TTC549 (cell line): ENCODE data around the gene SLMAP.

ENCODE experiments used
- FAIRE-seq: peaks from 2 replicates; lab custom pipeline; 2012; peaks lifted over from hg19 to GRCh38; lab: Jason Lieb, UNC

The SLMAP gene

DNA sequence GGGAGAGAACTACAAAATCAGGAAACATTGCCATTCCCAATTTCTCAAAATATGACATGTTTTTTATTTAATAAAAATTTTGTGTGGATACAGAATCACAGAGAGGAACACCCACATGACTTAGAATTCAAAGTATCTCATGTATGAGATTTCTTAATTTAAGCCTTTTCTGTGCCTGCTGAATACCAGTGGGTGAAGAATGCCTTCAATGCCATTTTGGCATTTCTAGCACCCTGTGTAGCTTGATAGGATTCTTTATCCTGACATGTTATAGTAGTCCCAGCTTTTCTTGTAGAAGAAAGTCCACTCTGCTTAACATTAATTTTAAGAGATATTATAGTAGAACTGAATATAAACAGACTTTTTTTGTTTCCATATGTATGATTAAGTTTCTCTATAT is 3.1 kb upstream of the SLMAP start:
- no peak for FAIRE-seq

DNA sequence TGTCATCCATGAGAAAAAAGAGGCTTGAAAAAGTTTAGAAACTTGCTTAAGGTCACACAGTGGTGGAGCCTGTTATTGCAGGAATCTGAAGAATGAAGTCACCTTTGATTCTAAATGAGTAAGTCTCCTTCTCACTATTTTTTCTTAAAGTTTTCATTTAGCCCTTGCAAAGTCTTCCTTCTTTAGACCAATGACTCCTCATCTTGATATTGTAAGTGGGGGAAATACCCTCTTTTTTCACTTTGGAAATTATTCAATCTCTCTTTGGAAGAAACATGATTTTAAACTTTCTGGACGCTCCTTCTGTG is 787 bp upstream of the SLMAP start:
- no peak for FAIRE-seq

DNA sequence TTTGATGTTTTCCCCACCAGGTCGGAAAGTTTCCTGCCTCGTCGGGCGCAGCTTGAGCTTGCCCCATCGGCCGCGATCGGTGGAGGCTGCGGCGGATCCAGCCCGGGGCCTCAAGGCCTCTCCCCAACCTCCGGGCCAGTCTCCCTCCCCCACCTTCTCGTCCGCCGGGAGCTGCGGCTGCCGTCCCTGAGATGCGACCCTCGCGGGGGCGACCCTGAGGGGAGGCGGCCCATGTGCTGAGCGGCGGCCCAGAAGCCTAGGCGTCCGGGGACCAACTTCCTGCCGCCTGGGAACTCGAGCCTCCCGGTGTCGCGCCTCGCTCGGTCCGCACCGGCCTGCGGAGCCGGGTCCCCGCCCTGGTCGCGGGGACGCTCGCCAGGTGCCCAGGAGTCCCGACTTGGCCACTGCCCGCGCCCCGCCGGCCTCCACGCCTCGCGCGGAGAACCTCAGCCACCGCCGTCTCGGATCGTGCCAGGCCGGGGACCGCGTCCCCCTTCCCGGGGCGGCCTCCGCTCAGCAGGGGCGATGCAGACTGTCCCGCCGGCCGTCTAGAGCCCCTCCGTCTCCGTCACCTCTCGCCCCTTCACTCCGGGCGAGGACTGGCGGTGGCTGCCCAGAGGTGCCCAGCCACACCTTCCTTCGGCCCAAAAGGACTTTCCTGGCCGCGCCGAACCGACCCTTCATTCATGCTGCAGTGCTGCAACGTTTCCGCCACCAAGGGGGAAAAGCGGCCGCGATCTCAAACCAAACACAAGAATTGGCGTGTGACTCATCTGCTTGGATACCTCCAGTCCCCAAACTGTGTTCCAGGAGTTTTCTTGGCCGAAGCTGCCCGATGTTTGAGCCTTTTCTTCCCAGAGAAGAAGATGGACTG is 656 bp downstream of the SLMAP start:
- FAIRE-seq = no peak

DNA sequence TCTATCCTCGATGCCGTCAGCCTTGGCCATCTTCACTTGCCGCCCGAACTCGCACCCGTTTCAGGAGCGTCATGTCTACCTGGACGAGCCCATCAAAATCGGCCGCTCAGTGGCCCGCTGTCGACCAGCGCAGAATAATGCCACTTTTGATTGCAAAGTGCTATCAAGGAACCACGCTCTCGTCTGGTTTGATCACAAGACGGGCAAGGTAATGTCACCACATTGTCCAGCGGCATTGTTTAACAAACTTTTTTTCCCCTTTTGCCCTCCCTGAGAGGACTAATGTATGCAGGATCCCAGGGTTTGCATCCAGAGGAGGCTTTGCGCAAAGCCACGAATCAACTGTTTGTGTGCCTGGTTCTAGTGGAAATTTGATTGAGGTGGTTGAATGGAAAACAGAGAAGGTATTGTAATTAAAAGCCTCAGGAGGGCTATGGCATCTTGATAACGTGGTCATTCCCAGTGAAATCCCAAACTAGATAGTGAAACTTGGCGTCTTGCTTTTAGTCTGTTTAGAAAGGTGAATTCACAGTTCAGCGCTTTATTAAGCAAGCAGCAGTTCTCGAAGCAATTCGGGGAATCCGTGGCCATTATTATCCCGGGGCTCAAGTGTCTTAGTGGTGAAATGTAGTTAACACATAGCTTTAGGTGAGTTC is 1.7 kb downstream of the SLMAP start:
- FAIRE-seq = no peak

DNA sequence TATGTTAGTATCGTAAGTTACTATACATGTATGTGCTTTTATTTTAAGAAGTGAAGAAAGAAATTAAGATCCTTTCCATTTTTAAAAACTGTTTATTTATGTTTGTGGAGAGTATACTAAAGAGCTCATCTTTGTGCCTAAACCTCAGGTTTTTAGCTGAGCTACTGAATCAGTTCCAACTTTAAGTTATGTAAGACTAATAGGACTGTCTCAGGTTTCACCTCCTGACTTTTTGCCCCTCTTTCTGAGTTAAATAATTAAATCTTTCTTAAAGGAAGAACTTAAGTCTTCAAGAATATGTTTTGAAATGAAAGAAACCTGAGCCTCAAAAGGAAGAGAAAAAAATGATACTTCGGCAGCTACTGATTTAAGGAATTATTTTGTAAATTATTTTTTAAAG is 2.6 kb downstream of the SLMAP start:
- FAIRE-seq = no peak

DNA sequence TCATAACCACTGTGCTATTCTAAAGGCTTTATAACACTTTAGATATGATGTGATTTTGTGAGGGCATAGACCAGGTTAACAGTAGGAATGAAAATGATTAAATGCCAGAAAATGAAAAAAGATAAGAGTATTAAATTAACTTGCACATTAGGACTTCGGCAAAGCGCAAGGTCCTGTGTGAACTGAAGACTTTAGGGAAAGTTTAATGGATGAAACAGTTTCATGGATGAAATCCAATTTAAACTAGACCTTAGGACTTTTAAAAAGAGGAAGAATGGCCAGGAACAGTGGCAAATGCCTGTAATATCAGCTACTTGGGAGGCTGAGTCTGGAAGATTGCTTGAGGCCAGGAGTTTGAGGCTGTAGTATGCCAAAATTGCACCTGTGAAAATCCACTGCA is 8.7 kb downstream of the SLMAP start:
- FAIRE-seq = no peak

DNA sequence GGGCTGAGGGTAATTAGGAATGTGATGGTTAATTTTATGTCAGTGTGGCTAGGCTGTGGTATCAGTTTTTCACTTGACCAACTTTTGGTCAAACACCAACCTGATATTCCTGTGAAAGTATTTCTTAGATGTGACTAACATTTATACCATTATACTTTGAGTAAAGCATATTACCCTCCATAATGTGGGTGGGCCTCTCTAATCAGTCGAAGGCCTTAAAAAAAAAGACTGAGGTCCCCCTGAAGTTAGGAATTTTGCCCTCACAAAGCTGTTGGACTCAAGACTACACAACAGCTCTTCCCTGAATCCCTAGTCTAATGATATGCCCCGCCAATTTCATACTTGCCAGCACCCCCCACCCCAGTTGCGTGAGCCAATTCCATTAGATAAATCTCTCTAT is 12.5 kb downstream of the SLMAP start:
- no peak for FAIRE-seq

DNA sequence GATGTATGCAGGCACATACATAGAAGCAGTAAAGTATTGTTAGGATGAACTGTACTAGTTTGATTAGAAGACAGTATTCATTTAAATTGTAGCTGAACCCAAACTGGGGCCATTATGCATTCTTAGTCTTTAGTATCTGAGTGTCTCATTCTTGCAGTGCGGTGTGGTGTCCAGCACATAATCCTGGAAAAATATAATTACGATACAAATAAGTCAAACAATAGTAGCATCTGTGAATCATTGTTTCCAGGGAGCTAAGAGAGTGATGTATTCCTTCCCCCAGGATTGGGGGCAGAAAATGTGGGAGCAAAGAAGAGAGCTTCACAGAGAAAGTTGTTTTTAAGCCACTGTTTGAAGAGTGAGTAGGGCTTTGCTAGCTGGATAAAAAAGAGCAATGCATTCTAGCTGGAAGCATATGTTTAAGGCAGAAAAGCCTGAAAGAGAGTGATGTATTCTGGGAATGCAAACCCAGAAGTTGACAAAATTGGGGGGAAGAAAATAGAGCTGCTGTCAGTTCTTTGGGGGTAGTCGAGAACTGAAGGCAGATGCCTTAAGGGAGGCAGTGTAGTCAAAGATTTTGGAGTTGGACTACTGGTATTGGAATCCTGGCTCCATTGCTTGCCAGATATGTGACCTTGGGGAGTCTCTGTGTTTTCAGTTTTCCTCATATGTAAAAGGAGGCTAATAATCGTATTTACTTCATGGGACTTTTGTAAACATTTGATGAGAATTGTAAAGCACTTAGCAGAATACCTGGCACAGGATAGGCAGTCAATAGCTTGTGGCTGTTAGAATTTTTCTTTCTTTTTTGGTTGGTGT is 14.1 kb downstream of the SLMAP start:
- FAIRE-seq = no peak

DNA sequence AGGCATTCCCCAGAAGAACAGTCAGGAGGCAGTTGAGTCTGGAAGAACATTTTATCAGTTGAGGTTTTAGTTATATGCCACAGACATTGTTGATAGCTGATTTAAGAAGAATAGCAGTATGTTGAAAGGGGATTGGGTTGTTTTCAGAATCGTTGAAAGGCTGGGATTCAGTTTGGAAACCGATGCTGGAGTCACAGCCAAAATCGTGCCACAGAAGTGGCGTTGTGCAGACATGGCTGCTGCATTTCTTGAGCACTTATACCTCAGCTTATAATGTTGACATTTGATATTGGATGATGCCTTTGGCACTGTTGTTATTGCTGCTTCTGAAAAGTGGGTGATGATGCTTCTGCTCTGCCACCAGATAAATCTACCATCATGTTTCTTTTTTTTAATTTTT is 16.1 kb downstream of the SLMAP start:
- no peak for FAIRE-seq

DNA sequence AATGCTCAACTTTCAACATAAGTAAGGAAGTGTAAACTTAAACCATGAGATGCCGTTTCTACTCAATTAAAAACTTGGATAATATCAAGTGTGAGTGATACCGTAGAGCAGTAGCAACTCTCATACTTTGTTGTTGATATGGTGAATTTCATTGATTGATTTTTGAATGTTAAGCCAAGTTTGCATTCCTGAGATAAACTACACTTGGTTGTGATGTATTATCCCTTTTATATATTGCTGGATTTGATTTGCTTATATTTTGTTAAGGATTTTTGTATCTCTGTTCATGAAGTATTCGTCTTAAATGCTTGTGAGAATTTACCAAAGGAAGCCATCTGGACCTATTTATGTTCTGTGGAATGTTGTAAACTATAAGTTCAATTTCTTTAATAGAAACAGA is 21.7 kb downstream of the SLMAP start:
- FAIRE-seq = no peak

DNA sequence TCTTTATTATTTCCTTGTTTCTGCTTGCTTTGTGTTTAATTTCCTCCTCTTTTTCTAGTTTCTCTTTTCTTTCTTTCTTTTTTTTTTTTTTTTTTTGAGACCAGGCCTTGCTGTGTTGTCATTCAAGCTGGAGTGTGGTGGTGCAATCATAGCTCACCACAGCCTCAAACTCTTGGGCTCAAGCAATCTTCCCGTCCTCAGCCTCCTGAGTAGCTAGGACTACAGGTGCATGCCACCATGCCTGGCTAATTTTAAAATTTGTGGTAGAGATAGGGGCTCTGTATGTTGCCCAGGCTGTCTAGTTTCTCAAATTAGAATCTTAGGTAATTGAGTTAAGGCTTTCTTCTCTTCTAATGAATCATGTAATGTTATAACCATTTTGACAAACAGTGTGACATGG is 22.4 kb downstream of the SLMAP start:
- FAIRE-seq = no peak

DNA sequence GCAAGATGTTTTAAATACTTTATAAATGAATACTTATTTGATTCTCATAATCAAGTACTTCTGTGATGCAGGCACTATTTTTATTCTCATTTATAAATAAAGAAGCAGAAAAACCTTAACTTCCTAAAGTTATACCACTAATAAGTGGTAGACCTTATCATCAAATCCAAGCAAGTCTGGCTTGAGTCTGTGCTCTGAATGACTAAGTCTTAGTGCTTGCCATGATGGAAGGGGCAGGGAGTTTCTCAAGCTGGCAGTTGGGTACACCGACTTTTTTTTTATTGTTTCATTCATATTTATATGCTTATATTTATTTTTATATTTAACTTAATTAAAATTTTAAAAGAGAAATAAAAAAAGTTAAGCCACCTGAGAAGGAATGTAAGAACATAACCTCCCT is 23.6 kb downstream of the SLMAP start:
- FAIRE-seq = no peak

DNA sequence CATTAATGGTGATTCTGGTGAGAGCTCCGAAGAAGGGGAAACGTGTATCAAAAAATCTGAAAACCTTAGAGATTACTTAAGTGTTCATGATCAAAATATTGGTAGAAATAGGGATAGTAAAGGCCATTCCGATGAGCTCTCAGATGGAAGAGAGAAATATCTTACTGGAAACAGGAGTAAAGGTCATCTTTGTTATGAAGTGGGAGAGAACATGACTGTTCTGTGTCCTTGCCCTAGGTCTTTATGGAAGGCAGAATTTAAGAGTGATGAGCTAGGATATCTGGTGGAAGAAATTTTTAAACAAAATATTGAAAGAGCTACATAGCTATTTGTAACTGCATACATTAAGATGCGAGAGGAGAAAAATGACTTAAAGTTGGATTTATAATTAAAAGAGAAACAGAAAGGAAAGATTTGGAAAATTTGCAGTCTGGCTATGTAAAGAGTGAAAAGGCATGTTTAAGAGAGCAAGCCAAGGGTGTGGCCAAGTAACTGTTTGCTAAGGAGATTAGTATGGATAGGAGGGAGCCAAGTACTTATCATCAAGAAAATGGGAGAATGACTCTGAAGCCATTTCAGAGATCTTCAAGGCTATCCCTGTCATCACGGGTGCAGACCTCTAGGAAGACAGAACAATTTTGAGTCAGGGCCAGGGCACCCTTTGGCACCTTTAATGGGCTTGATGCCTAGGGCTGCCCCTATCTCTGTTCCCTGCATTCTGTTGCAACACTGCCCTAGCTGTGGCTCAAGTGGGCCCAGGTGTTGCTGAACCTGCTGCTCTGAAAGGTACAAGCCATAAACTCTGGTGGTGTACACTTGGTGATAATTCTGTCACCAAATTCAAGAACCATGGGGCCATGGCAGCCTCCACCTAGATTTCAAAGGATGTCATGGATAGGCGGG is 27.3 kb downstream of the SLMAP start:
- FAIRE-seq = no peak

DNA sequence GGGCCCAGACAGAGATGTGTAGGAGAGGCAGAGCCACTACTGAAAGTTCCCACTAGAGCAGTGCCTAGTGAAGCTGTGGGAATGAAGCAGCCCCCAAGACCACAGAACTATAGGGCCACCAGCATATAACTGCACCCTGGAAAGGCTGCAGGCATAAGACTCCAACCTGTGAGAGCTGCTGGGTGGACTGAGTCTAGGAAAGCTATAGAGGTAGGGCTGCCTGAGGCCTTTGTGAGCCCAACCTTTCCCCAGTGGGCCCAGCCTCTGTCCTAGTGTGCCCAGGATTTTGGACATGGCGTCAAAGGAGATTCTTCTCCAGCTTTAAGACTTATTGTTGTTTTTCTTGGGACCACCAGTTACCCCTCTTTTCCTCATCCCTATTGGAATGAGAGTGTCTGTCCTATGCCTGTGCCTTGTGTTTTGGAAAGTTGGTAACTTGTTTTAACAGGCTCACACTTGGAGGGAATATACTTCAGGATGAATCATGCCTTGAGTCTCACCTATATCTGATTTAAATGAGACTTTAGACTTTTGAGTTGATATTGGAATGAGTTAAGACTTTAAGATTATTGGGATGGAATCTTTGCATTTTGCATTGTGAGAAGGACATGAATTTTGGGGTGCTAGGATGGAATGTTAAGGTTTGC is 28.1 kb downstream of the SLMAP start:
- no peak for FAIRE-seq

DNA sequence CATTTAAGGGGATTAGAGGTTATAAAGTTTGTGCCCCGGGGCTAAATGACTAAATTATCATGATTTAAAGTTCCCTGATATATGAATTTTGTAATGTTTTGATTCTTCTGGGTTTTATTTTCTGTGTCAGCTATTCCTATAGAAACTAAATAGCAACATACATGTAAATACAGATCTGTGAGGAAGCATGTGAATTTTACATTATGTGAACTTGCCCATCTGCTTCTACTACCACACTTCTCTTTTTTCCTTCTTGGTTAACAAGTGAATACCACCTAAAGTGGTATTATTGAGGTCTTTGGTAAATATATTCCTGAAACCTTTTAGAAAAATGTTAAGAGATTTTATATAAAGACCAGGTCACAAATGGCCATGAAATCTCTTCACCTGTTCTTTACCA is 29.3 kb downstream of the SLMAP start:
- no peak for FAIRE-seq

DNA sequence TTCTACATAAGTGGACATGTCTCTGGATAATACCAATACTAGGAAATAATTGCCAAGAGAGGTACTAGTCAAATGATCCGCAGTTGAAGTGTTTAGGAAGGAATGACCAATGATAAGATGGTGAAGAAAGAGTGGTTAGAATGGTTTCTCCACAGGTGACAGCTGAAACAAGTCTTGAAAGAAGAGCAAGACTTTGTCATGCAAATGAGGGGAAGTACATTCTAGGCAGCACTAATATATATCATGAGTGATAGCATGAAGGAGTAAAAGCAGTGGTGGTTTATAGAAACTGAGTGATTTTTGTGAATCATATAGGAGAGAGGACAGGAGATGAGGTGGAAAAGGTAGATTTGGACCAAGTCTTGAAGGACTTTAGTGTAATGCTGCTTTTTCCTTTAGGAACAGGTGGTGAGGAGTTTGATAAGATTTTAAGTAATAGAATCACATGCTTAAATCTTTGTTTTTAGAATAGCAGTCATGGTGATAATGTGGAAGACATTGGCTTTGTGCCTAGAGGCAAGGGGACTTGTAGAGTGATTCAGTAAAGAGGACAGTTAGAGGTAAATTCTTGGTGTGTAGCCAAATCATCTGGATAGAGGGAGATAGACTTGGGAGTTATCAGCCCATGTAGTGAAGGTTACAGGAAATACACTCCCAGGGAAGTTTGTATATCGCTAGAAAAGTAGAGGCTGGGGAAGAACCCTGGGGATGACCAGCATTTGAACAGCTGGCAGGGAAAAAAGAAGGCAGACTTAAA is 31.9 kb downstream of the SLMAP start:
- no peak for FAIRE-seq

DNA sequence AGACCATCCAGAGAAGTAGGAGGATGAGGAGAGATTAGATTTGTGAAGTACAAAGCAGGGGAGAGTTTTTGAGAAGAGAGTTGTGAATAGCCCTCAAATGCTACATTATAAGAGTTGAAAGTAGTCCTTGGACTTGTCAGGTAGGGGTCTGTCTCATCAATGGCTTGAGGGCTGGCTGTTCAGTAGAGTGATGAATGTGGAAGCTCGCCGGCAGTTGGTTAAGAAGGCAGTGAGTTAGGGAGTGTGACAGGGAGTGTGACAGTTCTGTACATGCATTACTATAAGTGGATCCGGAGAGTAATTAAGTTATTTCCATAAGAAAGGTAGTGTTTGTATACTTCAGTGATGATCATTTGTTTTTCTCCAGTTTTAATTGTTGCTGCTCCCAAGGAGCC is 32.5 kb downstream of the SLMAP start:
- no peak for FAIRE-seq

DNA sequence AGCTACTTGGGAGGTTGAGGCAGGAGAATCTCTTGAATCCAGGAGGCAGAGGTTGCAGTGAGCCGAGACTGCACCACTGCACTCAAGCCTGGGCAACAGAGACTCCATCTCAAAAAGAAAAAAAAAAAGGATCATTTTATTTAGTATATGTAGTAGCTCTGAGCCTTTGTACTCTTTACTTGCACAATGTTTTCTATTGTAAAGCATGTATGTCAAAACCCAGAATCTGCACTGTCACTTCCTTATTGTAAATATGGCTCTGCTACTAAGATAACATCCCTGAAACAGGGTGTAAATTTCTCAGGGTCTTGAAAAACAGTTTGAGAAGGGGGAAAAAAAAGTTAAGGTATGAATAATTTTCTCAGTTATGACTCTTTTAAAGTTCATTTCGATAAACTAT is 35.1 kb downstream of the SLMAP start:
- FAIRE-seq = no peak

DNA sequence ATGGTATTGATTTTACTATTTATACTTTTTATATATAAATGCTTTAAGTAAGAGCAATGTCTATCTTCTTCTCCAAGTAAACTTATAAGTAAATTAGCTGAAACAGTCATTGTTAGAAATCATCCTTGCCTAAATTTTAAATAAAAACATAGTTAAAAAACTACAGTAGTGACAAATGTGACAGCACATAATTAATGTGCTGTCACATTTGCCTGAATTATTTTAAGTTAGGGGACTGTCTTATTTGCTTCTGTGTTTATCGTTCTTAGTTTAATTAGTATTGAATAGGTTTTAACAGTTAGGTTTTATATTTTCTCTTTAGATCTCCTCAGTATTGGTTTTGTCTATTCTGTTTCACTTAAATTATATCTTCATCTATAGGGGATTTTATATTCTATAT is 36.1 kb downstream of the SLMAP start:
- no peak for FAIRE-seq

DNA sequence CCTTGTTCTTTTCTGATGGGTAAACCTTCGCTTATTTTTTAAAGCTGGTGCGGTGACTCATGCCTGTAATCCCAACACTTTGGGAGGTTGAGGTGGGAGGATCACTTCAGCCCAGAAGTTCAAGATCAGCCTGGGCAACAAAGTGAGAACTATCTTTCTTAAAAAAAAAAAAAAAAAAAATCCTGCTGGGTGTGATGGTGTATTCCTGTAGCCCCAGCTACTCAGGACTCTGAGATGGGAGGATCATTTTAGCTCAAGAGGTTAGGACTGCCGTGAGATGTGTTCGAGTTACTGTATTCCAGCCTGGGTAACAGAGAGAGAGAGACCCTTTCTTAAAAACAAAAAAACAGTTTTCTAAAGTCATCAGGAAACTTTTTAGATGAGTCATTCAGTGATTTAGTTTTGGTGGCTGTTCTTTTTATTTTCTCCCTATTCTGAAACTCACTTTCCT is 37.7 kb downstream of the SLMAP start:
- no peak for FAIRE-seq

DNA sequence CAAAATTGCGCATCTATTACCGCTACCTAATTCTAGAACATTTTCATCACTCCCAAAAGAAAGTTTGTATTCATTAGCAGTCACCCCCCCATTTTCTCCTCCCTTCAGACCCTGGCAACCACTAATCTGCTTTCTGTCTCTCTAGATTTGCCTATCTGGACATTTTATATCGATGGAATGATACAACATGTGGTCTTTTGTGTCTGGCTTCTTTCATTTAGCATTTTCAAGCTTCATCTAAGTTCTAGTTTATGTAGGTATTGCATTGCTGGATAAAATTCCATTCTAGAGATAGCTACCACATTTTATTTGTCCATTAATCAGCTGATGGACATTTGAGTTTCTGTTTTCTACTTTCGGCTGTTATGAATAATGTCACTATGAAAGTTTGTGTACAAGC is 38.4 kb downstream of the SLMAP start:
- no peak for FAIRE-seq
